ENCODE results near the gene UPF1. TPM values are rescaled to one million over a fixed set of nuclear protein-coding genes. Genes with fewer than 3 reads are reported as not detected.

The UPF1 gene
- polyA plus RNA-seq, 3 donors: 2.6 to 43.7 (median 3.2) TPM

GRCh38 chr19:18895824-18896341 is 64.1 kb downstream of the UPF1 start, which contains the start of gene CERS1:
Gene CERS1, minus strand, starts transcription at chr19:18896158. Its CDS starts 86 bp downstream, at chr19:18896072.
- whole genome bisulfite sequencing (ENCODE audit: insufficient coverage): 0% methylated on average over 89 of the region's 89 CpGs
- peaks cover 29 to 54% (median 38%) of the 10 kb centered on the region in 3 donors for H3K27me3 Mint-ChIP-seq (ENCODE audit: low read depth in 3 of 3)
- Histone ChIP-seq H4K20me1 (ENCODE audit: insufficient read depth, low read length) (peaks cover 28% of the 10 kb centered on the region), H3K9ac (ENCODE audit: insufficient read depth, low read length, poor library complexity, severe bottlenecking) (no peak within 1 kb of the TSS), H3K36me3 (replicated peaks in 1 of 2; ENCODE audit: control insufficient read depth in 1 of 2, insufficient read depth in 2 of 2, low read length in 2 of 2) (peaks cover 21 to 22% of the 10 kb centered on the region in 2 donors), H2AFZ (ENCODE audit: insufficient read depth, low read depth, low read length, poor library complexity, severe bottlenecking) (no peak within 1 kb of the TSS), H3K4me1 (ENCODE audit: control insufficient read depth in 1 of 2, insufficient read depth in 2 of 2, low read length in 2 of 2) (peaks cover 4 to 10% of the 10 kb centered on the region in 2 donors), H3K4me2 (replicated peaks; ENCODE audit: extremely low read depth, low read length, poor library complexity, severe bottlenecking) (peak within 1 kb of the TSS; percentile 68), H3K4me3 (replicated peaks in 1 of 3; ENCODE audit: low read depth in 2 of 3, low read length in 3 of 3) (peak within 1 kb of the TSS in 1 of 3 experiments; percentile 59), H3K9me3 (replicated peaks in 1 of 2; ENCODE audit: control insufficient read depth in 1 of 2, insufficient read depth in 1 of 2, low read length in 2 of 2) (peaks cover 0 to 5% of the 10 kb centered on the region in 2 donors), H3K27me3 (ENCODE audit: control insufficient read depth in 2 of 2, insufficient read depth in 2 of 2, low read length in 2 of 2) (peaks cover 3 to 37% of the 10 kb centered on the region in 2 donors), H3K27ac (ENCODE audit: low read depth in 1 of 2, low read length in 2 of 2) (no peak within 1 kb of the TSS), H3K79me2 (ENCODE audit: insufficient read depth, low read length) (no peaks in the 10 kb centered on the region)
- intact Hi-C loops (cut with micrococcal nuclease): no loop called here
- H3K36me3 Mint-ChIP-seq: peaks cover 21 to 24% of the 10 kb centered on the region in 2 donors
- no peak within 1 kb of the TSS for H3K27ac Mint-ChIP-seq
- DNase-seq: no peak
- H3K9me3 Mint-ChIP-seq: peaks cover 0 to 7% (median 4%) of the 10 kb centered on the region in 7 donors
- TF ChIP-seq CTCF (IDR thresholded peaks at IDR 0.05): no peak
- peak within 1 kb of the TSS; percentile 63 to 87 for H3K4me3 Mint-ChIP-seq
- H3K4me1 Mint-ChIP-seq: peaks cover 14% of the 10 kb centered on the region

DNA sequence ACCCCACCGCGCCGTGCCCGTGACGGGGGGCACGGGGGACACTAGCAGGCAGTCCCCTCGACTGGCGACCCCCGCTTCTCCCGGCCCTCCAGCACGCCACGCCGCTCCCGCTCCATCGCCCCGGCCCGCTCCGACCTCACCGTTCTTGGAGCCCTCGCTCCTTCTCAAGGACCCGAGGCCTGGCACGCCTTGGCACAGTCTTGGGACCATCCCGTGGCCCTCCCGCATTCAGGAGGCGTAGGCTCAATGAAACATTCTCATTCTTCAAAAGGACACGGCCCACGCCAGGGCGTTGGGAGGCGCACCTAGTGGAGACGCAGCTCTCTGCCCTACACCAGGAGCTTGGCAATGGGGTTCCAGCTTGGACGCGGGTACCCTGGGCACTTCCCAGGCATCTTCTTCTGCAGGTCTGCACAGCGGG is 64.7 kb downstream of the UPF1 start:
- TF ChIP-seq CTCF (IDR thresholded peaks at IDR 0.05): no peak
- no peaks in the 10 kb centered on the region for H3K79me2 ChIP-seq (ENCODE audit: insufficient read depth, low read length)
- Mint-ChIP-seq H3K27ac (no peak overlapping the region), H3K4me3 (peak overlapping the region; percentile 56 to 87), H3K9me3 (peaks cover 0 to 7% (median 4%) of the 10 kb centered on the region in 7 donors), H3K27me3 (ENCODE audit: low read depth in 3 of 3) (peaks cover 27 to 54% (median 37%) of the 10 kb centered on the region in 3 donors), H3K4me1 (peaks cover 14% of the 10 kb centered on the region), H3K36me3 (peaks cover 26 to 30% of the 10 kb centered on the region in 2 donors)
- H3K4me2 ChIP-seq (replicated peaks; ENCODE audit: extremely low read depth, low read length, poor library complexity, severe bottlenecking): peak overlapping the region; percentile 7
- 21% methylated on average over 32 of the region's 33 CpGs for WGBS (ENCODE audit: insufficient coverage)
- H3K27ac ChIP-seq (ENCODE audit: low read depth in 1 of 2, low read length in 2 of 2): no peak overlapping the region
- no peak overlapping the region for H2AFZ ChIP-seq (ENCODE audit: insufficient read depth, low read depth, low read length, poor library complexity, severe bottlenecking)
- peaks cover 4 to 10% of the 10 kb centered on the region in 2 donors for H3K4me1 ChIP-seq (ENCODE audit: control insufficient read depth in 1 of 2, insufficient read depth in 2 of 2, low read length in 2 of 2)
- H3K9ac ChIP-seq (ENCODE audit: insufficient read depth, low read length, poor library complexity, severe bottlenecking): no peak overlapping the region
- peaks cover 26 to 27% of the 10 kb centered on the region in 2 donors for H3K36me3 ChIP-seq (replicated peaks in 1 of 2; ENCODE audit: control insufficient read depth in 1 of 2, insufficient read depth in 2 of 2, low read length in 2 of 2)
- peak overlapping the region in 1 of 3 experiments; percentile 14 for H3K4me3 ChIP-seq (replicated peaks in 1 of 3; ENCODE audit: low read depth in 2 of 3, low read length in 3 of 3)
- H3K27me3 ChIP-seq (ENCODE audit: control insufficient read depth in 2 of 2, insufficient read depth in 2 of 2, low read length in 2 of 2): peaks cover 3 to 37% of the 10 kb centered on the region in 2 donors
- no peak for DNase-seq
- intact Hi-C loops (cut with micrococcal nuclease): no loop called here
- peaks cover 0 to 5% of the 10 kb centered on the region in 2 donors for H3K9me3 ChIP-seq (replicated peaks in 1 of 2; ENCODE audit: control insufficient read depth in 1 of 2, insufficient read depth in 1 of 2, low read length in 2 of 2)
- H4K20me1 ChIP-seq (ENCODE audit: insufficient read depth, low read length): peaks cover 33% of the 10 kb centered on the region

Data from CD14-positive monocyte (primary cell).